ENCODE measurements around the gene RBMS3.

DNA sequence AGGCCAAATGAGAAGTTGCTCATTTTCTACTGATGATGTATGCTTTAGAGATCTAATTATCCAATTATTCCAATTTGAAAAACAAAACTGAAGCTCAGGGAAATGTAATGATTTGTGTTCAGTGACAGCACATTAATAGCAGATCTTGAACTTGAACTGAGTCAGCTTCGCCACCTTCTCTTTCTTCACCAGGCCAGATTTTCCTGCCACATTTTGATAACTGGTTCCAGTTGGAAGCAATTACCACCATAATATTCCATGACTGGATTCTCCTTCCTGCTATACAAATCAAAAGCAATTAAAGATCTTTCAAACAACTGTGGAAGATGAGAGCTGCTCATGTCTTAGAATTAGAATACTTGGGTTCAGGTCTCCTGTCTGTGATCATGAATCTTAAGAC is 334.1 kb downstream of the RBMS3 start:
- TF ChIP-seq, protein P1, sequence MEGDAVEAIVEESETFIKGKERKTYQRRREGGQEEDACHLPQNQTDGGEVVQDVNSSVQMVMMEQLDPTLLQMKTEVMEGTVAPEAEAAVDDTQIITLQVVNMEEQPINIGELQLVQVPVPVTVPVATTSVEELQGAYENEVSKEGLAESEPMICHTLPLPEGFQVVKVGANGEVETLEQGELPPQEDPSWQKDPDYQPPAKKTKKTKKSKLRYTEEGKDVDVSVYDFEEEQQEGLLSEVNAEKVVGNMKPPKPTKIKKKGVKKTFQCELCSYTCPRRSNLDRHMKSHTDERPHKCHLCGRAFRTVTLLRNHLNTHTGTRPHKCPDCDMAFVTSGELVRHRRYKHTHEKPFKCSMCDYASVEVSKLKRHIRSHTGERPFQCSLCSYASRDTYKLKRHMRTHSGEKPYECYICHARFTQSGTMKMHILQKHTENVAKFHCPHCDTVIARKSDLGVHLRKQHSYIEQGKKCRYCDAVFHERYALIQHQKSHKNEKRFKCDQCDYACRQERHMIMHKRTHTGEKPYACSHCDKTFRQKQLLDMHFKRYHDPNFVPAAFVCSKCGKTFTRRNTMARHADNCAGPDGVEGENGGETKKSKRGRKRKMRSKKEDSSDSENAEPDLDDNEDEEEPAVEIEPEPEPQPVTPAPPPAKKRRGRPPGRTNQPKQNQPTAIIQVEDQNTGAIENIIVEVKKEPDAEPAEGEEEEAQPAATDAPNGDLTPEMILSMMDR (IDR thresholded peaks at IDR 0.05) = no peak
- TF ChIP-seq POLR2A (IDR thresholded peaks at IDR 0.05) = no peak
